ENCODE data around the gene NOTUM. TPM values are rescaled to one million over a fixed set of nuclear protein-coding genes. Genes with fewer than 3 reads are reported as not detected.

NOTUM gene
- total RNA-seq, 2 experiments from 2014 or later: 0.88 to 4.4 TPM

DNA sequence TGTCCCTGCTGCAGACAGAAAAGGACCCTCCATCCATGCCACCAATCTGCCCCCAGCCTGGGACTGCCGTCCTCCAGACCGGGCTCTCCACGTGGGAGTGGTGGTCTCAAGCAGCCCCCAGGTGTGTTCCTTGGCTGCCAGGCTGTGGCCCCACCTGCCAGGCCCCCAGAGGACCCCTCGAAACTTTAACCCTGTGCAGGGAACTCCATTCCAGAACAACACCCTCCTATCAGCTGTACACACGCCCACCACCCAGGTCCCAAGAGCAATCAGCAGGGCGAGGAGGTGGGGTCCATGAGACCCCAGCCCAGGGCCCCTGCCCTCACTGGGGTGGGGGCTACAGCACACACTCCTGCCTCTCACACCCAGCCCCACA is 25.3 kb downstream of the NOTUM start:
- ChIA-PET CTCF (ENCODE audit: unreplicated experiment) (no interaction called here), POLR2A (interaction anchor here (0.6 kb wide), 1 partner anchor 438 kb away, joined by 4 read pairs; no protein-coding TSS in a partner anchor)
- H3K9me3 ChIP-seq (ENCODE audit: low read length): no peaks in the 10 kb centered on the region
- no TSS peak for BruUV-seq (replicated peaks)
- no peak for DNase-seq (ENCODE audit: low spot score)
- intact Hi-C loops (cut with micrococcal nuclease; ENCODE audit: unreplicated experiment): no loop called here
- no peak overlapping the region for H3K27ac ChIP-seq (ENCODE audit: low read depth, low read length, poor library complexity, severe bottlenecking)
- H3K4me2 ChIP-seq (ENCODE audit: low read length): peak overlapping the region; percentile 92
- peaks cover 23% of the 10 kb centered on the region for H3K4me1 ChIP-seq (ENCODE audit: insufficient read depth, low read length, poor library complexity, severe bottlenecking)
- peaks cover 30% of the 10 kb centered on the region for H3K36me3 ChIP-seq (ENCODE audit: insufficient read depth, low read length)
- no peak overlapping the region for H2AFZ ChIP-seq (ENCODE audit: low read length)
- no peak for TF ChIP-seq EZH2phosphoT487 (IDR thresholded peaks at IDR 0.05; ENCODE audit: borderline replicate concordance, low read depth, low read length)
- TF ChIP-seq CTCF (conservative IDR thresholded peaks at IDR 0.05; ENCODE audit: low read length): no peak
- no peaks in the 10 kb centered on the region for H4K20me1 ChIP-seq (ENCODE audit: insufficient read depth, low read length)
- peak overlapping the region; percentile 76 for H3K4me3 ChIP-seq (ENCODE audit: low read depth, low read length, poor library complexity, severe bottlenecking)
- peaks cover 6% of the 10 kb centered on the region; the same call in 1 of the 2 replicates for H3K79me2 ChIP-seq (ENCODE audit: insufficient read depth, low read depth, low read length)
- no peaks in the 10 kb centered on the region for H3K9me2 ChIP-seq (ENCODE audit: insufficient read depth, low read length)

- BruUV-seq (replicated peaks): TSS peak; percentile 35
- Histone ChIP-seq H4K20me1 (ENCODE audit: insufficient read depth, low read length) (no peaks in the 10 kb centered on the region), H3K36me3 (ENCODE audit: insufficient read depth, low read length) (peaks cover 30% of the 10 kb centered on the region), H3K9me3 (ENCODE audit: low read length) (no peaks in the 10 kb centered on the region), H3K27ac (ENCODE audit: low read depth, low read length, poor library complexity, severe bottlenecking) (no peak overlapping the region), H2AFZ (ENCODE audit: low read length) (no peak overlapping the region), H3K4me1 (ENCODE audit: insufficient read depth, low read length, poor library complexity, severe bottlenecking) (peaks cover 23% of the 10 kb centered on the region), H3K4me3 (ENCODE audit: low read depth, low read length, poor library complexity, severe bottlenecking) (no peak overlapping the region), H3K79me2 (ENCODE audit: insufficient read depth, low read depth, low read length) (peaks cover 6% of the 10 kb centered on the region; the same call in 1 of the 2 replicates), H3K9me2 (ENCODE audit: insufficient read depth, low read length) (no peaks in the 10 kb centered on the region), H3K4me2 (ENCODE audit: low read length) (peak overlapping the region; percentile 92)
- CTCF ChIA-PET (ENCODE audit: unreplicated experiment): interaction anchor here (1.1 kb wide), 1 partner anchor 88 kb away, joined by 3 read pairs; the partner anchor contains the start of genes CENPX and LRRC45
- intact Hi-C loops (cut with micrococcal nuclease; ENCODE audit: unreplicated experiment): no loop called here
- no peak for DNase-seq (ENCODE audit: low spot score)
- POLR2A ChIA-PET: interaction anchor here (0.5 kb wide), 1 partner anchor 57 kb away, joined by 5 read pairs; no protein-coding TSS in a partner anchor
- TF ChIP-seq CTCF (conservative IDR thresholded peaks at IDR 0.05; ENCODE audit: low read length): no peak
- TF ChIP-seq EZH2phosphoT487 (IDR thresholded peaks at IDR 0.05; ENCODE audit: borderline replicate concordance, low read depth, low read length): no peak
Measured at GRCh38 chr17:81934850-81935708, 25.9 kb downstream of the NOTUM start.
